Measurements from ENCODE around the gene RFX1.
"Not testable (repeated sequence)": the region's sequence is repeated elsewhere in the genome, so short reads cannot be mapped to it uniquely, and the experiment has no call there.

The RFX1 gene

GRCh38 chr19:14042659-14043608 is 36.8 kb upstream of the RFX1 start:
- H3K27ac ChIP-seq (ENCODE audit: low read depth, low read length); H3K4me1 ChIP-seq (ENCODE audit: insufficient read depth, low read length); H3K36me3 ChIP-seq (ENCODE audit: insufficient read depth, low read length); H3K27me3 ChIP-seq (ENCODE audit: control insufficient read depth in 1 of 2, insufficient read depth in 2 of 2, low read length in 2 of 2); H3K9ac ChIP-seq (ENCODE audit: low read length); H3K4me3 ChIP-seq (ENCODE audit: low read depth in 1 of 2, low read length in 2 of 2); H3K9me3 ChIP-seq (ENCODE audit: low read length): not testable (repeated sequence)

- Histone ChIP-seq H3K9me3 (ENCODE audit: low read length) (no peaks in the 10 kb centered on the region), H3K4me3 (ENCODE audit: low read depth in 1 of 2, low read length in 2 of 2) (no peak overlapping the region), H3K27ac (ENCODE audit: low read depth, low read length) (no peak overlapping the region), H3K4me1 (ENCODE audit: insufficient read depth, low read length) (no peaks in the 10 kb centered on the region), H3K36me3 (ENCODE audit: insufficient read depth, low read length) (no peaks in the 10 kb centered on the region), H3K27me3 (ENCODE audit: control insufficient read depth in 1 of 2, insufficient read depth in 2 of 2, low read length in 2 of 2) (no peaks in the 10 kb centered on the region), H3K9ac (ENCODE audit: low read length) (no peak overlapping the region)
These were observed 33.1 kb upstream of the RFX1 start for GRCh38 chr19:14039181-14039580.

- H3K4me3 ChIP-seq (ENCODE audit: low read depth in 1 of 2, low read length in 2 of 2): no peak overlapping the region
- no peak overlapping the region for H3K9ac ChIP-seq (ENCODE audit: low read length)
- H3K9me3 ChIP-seq (ENCODE audit: low read length): no peaks in the 10 kb centered on the region
- H3K27ac ChIP-seq (ENCODE audit: low read depth, low read length): no peak overlapping the region
- H3K27me3 ChIP-seq (ENCODE audit: control insufficient read depth in 1 of 2, insufficient read depth in 2 of 2, low read length in 2 of 2): peaks cover 0 to 18% of the 10 kb centered on the region in 2 donors
- H3K36me3 ChIP-seq (ENCODE audit: insufficient read depth, low read length): no peaks in the 10 kb centered on the region
- peaks cover 4% of the 10 kb centered on the region for H3K4me1 ChIP-seq (ENCODE audit: insufficient read depth, low read length)
These were observed 29.6 kb upstream of the RFX1 start for GRCh38 chr19:14035706-14036105.

- not testable (repeated sequence) for H3K27ac ChIP-seq (ENCODE audit: low read depth, low read length); H3K4me1 ChIP-seq (ENCODE audit: insufficient read depth, low read length); H3K4me3 ChIP-seq (ENCODE audit: low read depth in 1 of 2, low read length in 2 of 2); H3K36me3 ChIP-seq (ENCODE audit: insufficient read depth, low read length); H3K9me3 ChIP-seq (ENCODE audit: low read length); H3K9ac ChIP-seq (ENCODE audit: low read length)
- H3K27me3 ChIP-seq (ENCODE audit: control insufficient read depth in 1 of 2, insufficient read depth in 2 of 2, low read length in 2 of 2): peaks cover 0 to 19% of the 10 kb centered on the region in 2 donors
These were observed 29.0 kb upstream of the RFX1 start for GRCh38 chr19:14035159-14035558.

GRCh38 chr19:14033946-14034345 is 27.8 kb upstream of the RFX1 start:
- H3K36me3 ChIP-seq (ENCODE audit: insufficient read depth, low read length): no peaks in the 10 kb centered on the region
- H3K9ac ChIP-seq (ENCODE audit: low read length): no peak overlapping the region
- no peaks in the 10 kb centered on the region for H3K9me3 ChIP-seq (ENCODE audit: low read length)
- no peak overlapping the region for H3K27ac ChIP-seq (ENCODE audit: low read depth, low read length)
- H3K4me1 ChIP-seq (ENCODE audit: insufficient read depth, low read length): peaks cover 4% of the 10 kb centered on the region
- no peak overlapping the region for H3K4me3 ChIP-seq (ENCODE audit: low read depth in 1 of 2, low read length in 2 of 2)
- peaks cover 0 to 19% of the 10 kb centered on the region in 2 donors for H3K27me3 ChIP-seq (ENCODE audit: control insufficient read depth in 1 of 2, insufficient read depth in 2 of 2, low read length in 2 of 2)

- Histone ChIP-seq H3K27ac (ENCODE audit: low read depth, low read length) (peak within 1 kb of the TSS; percentile 48), H3K4me3 (ENCODE audit: low read depth in 1 of 2, low read length in 2 of 2) (peak within 1 kb of the TSS; percentile 49 to 58), H3K36me3 (ENCODE audit: insufficient read depth, low read length) (no peaks in the 10 kb centered on the region), H3K4me1 (ENCODE audit: insufficient read depth, low read length) (peaks cover 4% of the 10 kb centered on the region), H3K9me3 (ENCODE audit: low read length) (no peaks in the 10 kb centered on the region), H3K9ac (ENCODE audit: low read length) (no peak within 1 kb of the TSS), H3K27me3 (ENCODE audit: control insufficient read depth in 1 of 2, insufficient read depth in 2 of 2, low read length in 2 of 2) (peaks cover 0 to 19% of the 10 kb centered on the region in 2 donors)
These were observed 25.8 kb upstream of the RFX1 start, which contains the start of gene IL27RA for GRCh38 chr19:14031719-14032480. Gene IL27RA, plus strand, starts transcription at chr19:14031762. Its CDS starts 111 bp downstream, at chr19:14031873.

- H3K27me3 ChIP-seq (ENCODE audit: control insufficient read depth in 1 of 2, insufficient read depth in 2 of 2, low read length in 2 of 2): peaks cover 0 to 19% of the 10 kb centered on the region in 2 donors
- H3K4me1 ChIP-seq (ENCODE audit: insufficient read depth, low read length): peaks cover 4% of the 10 kb centered on the region
- H3K36me3 ChIP-seq (ENCODE audit: insufficient read depth, low read length): no peaks in the 10 kb centered on the region
- H3K4me3 ChIP-seq (ENCODE audit: low read depth in 1 of 2, low read length in 2 of 2): peak overlapping the region; percentile 49 to 58
- no peak overlapping the region for H3K9ac ChIP-seq (ENCODE audit: low read length)
- H3K27ac ChIP-seq (ENCODE audit: low read depth, low read length): no peak overlapping the region
- no peaks in the 10 kb centered on the region for H3K9me3 ChIP-seq (ENCODE audit: low read length)
These were observed 25.0 kb upstream of the RFX1 start for GRCh38 chr19:14030997-14031718.

GRCh38 chr19:14028901-14029300 is 22.8 kb upstream of the RFX1 start:
- H3K4me1 ChIP-seq (ENCODE audit: insufficient read depth, low read length): peaks cover 4% of the 10 kb centered on the region
- H3K4me3 ChIP-seq (ENCODE audit: low read depth in 1 of 2, low read length in 2 of 2): no peak overlapping the region
- H3K27ac ChIP-seq (ENCODE audit: low read depth, low read length): no peak overlapping the region
- no peaks in the 10 kb centered on the region for H3K9me3 ChIP-seq (ENCODE audit: low read length)
- no peak overlapping the region for H3K9ac ChIP-seq (ENCODE audit: low read length)
- H3K36me3 ChIP-seq (ENCODE audit: insufficient read depth, low read length): no peaks in the 10 kb centered on the region
- H3K27me3 ChIP-seq (ENCODE audit: control insufficient read depth in 1 of 2, insufficient read depth in 2 of 2, low read length in 2 of 2): peaks cover 0 to 19% of the 10 kb centered on the region in 2 donors

- Histone ChIP-seq H3K36me3 (ENCODE audit: insufficient read depth, low read length) (no peaks in the 10 kb centered on the region), H3K4me1 (ENCODE audit: insufficient read depth, low read length) (peaks cover 4% of the 10 kb centered on the region), H3K9ac (ENCODE audit: low read length) (no peak within 1 kb of the TSS)
These were observed 21.8 kb upstream of the RFX1 start, which contains the start of gene RLN3 for GRCh38 chr19:14027856-14028450. Gene RLN3, plus strand, starts transcription at chr19:14028148. Its CDS starts 57 bp downstream, at chr19:14028205.

GRCh38 chr19:14026652-14027192 is 20.6 kb upstream of the RFX1 start:
- not testable (repeated sequence) for H3K9ac ChIP-seq (ENCODE audit: low read length); H3K4me1 ChIP-seq (ENCODE audit: insufficient read depth, low read length); H3K36me3 ChIP-seq (ENCODE audit: insufficient read depth, low read length); H3K27ac ChIP-seq (ENCODE audit: low read depth, low read length); H3K4me3 ChIP-seq (ENCODE audit: low read depth in 1 of 2, low read length in 2 of 2); H3K9me3 ChIP-seq (ENCODE audit: low read length)
- peaks cover 0 to 11% of the 10 kb centered on the region in 2 donors for H3K27me3 ChIP-seq (ENCODE audit: control insufficient read depth in 1 of 2, insufficient read depth in 2 of 2, low read length in 2 of 2)

More at GRCh38 chr19:14027856-14028450, 21.8 kb upstream of the RFX1 start, which contains the start of gene RLN3:
- peaks cover 0 to 19% of the 10 kb centered on the region in 2 donors for H3K27me3 ChIP-seq (ENCODE audit: control insufficient read depth in 1 of 2, insufficient read depth in 2 of 2, low read length in 2 of 2)
- no peaks in the 10 kb centered on the region for H3K9me3 ChIP-seq (ENCODE audit: low read length)
- H3K4me3 ChIP-seq (ENCODE audit: low read depth in 1 of 2, low read length in 2 of 2): no peak within 1 kb of the TSS
- H3K27ac ChIP-seq (ENCODE audit: low read depth, low read length): no peak within 1 kb of the TSS

Data from muscle layer of colon (tissue), 2 donors.